Measurements from ENCODE around the gene CCDC122.
A peak's percentile ranks its signal among the peaks of the same experiment; 100 is the strongest.

Gene CCDC122

GRCh38 chr13:43878892-43879754, at the start of gene CCDC122:
Gene CCDC122, minus strand, starts transcription at chr13:43879740. Its CDS starts 10,364 bp downstream, at chr13:43869376.
- Histone ChIP-seq H3K36me3 (ENCODE audit: insufficient read depth, low read length) (no peaks in the 10 kb centered on the region), H3K9ac (ENCODE audit: low read depth, low read length) (peak within 1 kb of the TSS; percentile 94), H3K4me1 (ENCODE audit: insufficient read depth, low read length) (peaks cover 13% of the 10 kb centered on the region), H3K9me3 (ENCODE audit: control insufficient read depth, insufficient read depth, low read length) (no peaks in the 10 kb centered on the region; the same call in 1 of the 2 replicates)

DNA sequence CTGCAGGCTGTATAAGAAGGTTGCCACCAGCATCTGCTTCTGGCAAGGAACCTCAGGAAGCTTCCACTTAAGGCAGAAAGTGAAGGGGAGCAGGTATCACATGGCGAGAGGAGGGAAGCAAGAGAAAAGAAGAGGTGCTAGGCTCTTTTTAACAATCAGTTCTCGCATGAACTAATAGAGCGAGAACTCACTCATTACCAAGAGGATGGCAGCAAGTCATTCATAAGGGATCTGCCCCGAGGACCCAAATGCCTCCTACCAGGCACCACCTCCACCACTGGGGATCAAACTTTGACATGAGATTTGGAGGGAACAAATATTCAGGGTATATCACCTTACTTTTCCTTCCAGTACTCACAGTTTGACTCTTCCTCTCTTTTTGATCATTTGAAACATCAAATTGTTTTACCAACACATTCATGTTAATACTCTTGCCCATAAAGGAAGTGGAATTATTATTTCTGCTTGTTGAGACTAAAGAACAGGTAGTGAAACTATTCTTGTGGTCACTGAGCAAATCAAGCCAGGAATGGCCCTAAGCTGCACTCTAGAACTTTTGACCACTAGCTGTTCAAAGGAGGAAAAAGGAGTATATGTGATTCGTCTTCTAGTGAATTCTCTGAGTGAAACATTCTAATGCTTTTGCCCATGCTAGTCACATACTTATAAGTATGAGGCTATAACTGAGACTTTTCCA, 45.2 kb upstream of the CCDC122 start:
- no peaks in the 10 kb centered on the region for H3K9me3 ChIP-seq (ENCODE audit: control insufficient read depth, insufficient read depth, low read length)
- H3K9ac ChIP-seq (ENCODE audit: low read depth, low read length), result no peak overlapping the region
- no peaks in the 10 kb centered on the region for H3K36me3 ChIP-seq (ENCODE audit: insufficient read depth, low read length)
- no peaks in the 10 kb centered on the region for H3K4me1 ChIP-seq (ENCODE audit: insufficient read depth, low read length)

DNA sequence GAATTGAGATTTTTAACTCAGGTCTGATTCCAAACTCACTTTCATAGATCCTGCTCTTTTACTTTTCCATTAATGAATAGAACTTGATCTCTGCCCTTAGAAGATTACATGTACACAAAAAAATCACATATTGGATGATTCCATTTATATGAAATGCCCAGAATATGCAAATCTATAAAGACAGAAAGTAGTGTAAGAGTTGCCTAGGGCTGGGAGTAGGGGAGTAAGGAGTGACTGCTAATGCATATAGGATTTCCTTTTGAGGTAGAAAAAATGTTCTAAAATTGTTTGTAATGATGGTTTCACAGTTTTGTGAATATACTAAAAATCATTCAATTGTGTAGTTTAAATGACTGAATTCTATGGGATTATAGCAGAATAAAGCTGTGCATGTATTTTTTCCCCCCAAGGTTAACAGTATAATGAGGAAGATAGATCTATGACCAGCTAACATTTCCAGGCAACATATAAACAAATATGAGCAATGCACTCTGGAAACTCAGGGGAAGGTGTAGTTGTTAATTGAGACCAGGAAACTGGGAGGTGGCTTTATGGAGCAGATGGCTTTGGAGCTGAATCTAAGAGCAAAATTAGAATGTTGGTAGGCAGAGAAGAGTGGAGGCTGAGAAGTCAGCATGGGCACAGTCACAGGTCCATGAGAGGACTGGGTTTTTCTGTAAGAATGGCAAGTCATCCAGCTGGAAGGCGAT, 41.6 kb upstream of the CCDC122 start:
- Histone ChIP-seq H3K9ac (ENCODE audit: low read depth, low read length) (no peak overlapping the region), H3K9me3 (ENCODE audit: control insufficient read depth, insufficient read depth, low read length) (no peaks in the 10 kb centered on the region), H3K36me3 (ENCODE audit: insufficient read depth, low read length) (no peaks in the 10 kb centered on the region), H3K4me1 (ENCODE audit: insufficient read depth, low read length) (no peaks in the 10 kb centered on the region)

- Histone ChIP-seq H3K9ac (ENCODE audit: low read depth, low read length) (no peak overlapping the region), H3K4me1 (ENCODE audit: insufficient read depth, low read length) (no peaks in the 10 kb centered on the region), H3K9me3 (ENCODE audit: control insufficient read depth, insufficient read depth, low read length) (no peaks in the 10 kb centered on the region), H3K36me3 (ENCODE audit: insufficient read depth, low read length) (no peaks in the 10 kb centered on the region)
Measured at GRCh38 chr13:43918636-43919035, 39.1 kb upstream of the CCDC122 start.

DNA sequence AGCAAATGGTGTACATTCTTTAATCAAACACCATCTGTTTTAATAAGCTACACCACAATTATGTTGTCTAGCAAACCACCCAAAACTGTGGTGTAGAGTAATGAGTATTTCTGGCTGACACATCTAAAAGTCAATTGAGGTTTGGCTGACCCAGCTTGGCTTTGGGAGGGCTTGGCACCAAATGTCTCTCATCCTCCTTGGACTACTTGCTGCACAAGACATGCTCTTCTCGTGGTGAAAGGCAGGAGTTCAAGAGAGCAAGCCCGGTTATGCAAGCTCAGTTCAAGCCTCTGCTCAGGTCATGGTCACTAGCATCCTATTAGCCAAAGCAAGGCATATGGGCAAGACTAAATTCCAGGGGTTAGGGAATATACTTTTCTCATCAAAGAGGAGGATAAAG, 37.3 kb upstream of the CCDC122 start:
- H3K9me3 ChIP-seq (ENCODE audit: control insufficient read depth, insufficient read depth, low read length), result no peaks in the 10 kb centered on the region
- no peaks in the 10 kb centered on the region for H3K4me1 ChIP-seq (ENCODE audit: insufficient read depth, low read length)
- no peaks in the 10 kb centered on the region for H3K36me3 ChIP-seq (ENCODE audit: insufficient read depth, low read length)
- H3K9ac ChIP-seq (ENCODE audit: low read depth, low read length), result no peak overlapping the region

DNA sequence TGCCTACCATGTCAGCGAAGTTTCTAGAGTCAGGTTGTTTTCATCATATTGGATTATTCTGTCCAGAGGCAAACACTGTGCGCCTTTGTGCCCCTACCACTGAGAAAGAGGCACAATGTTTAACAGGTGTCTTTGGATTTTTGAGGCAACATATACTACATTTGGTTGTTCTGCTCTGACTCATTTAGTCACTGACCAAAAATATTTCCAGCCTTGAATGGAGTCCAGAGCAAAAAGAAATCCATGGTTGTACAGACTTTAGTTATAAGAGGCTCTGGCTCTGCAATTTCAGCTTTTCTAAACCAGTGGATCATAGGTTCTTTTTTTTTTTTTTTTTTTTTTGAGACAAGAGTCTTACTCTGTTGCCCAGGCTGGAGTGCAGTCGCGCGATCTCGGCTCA, 35.9 kb upstream of the CCDC122 start:
- Histone ChIP-seq H3K4me1 (ENCODE audit: insufficient read depth, low read length) (no peaks in the 10 kb centered on the region), H3K9ac (ENCODE audit: low read depth, low read length) (no peak overlapping the region), H3K9me3 (ENCODE audit: control insufficient read depth, insufficient read depth, low read length) (no peaks in the 10 kb centered on the region), H3K36me3 (ENCODE audit: insufficient read depth, low read length) (no peaks in the 10 kb centered on the region)

GRCh38 chr13:43911871-43912270, 32.3 kb upstream of the CCDC122 start:
- no peak overlapping the region for H3K9ac ChIP-seq (ENCODE audit: low read depth, low read length)
- H3K36me3 ChIP-seq (ENCODE audit: insufficient read depth, low read length), result no peaks in the 10 kb centered on the region
- H3K4me1 ChIP-seq (ENCODE audit: insufficient read depth, low read length), result no peaks in the 10 kb centered on the region
- no peaks in the 10 kb centered on the region for H3K9me3 ChIP-seq (ENCODE audit: control insufficient read depth, insufficient read depth, low read length)

- no peaks in the 10 kb centered on the region for H3K9me3 ChIP-seq (ENCODE audit: control insufficient read depth, insufficient read depth, low read length)
- H3K9ac ChIP-seq (ENCODE audit: low read depth, low read length), result no peak overlapping the region
- no peaks in the 10 kb centered on the region for H3K4me1 ChIP-seq (ENCODE audit: insufficient read depth, low read length)
- no peaks in the 10 kb centered on the region for H3K36me3 ChIP-seq (ENCODE audit: insufficient read depth, low read length)
Measured at GRCh38 chr13:43911278-43911677, 31.7 kb upstream of the CCDC122 start.

GRCh38 chr13:43910856-43911255, 31.3 kb upstream of the CCDC122 start:
- Histone ChIP-seq H3K36me3 (ENCODE audit: insufficient read depth, low read length) (no peaks in the 10 kb centered on the region), H3K9me3 (ENCODE audit: control insufficient read depth, insufficient read depth, low read length) (no peaks in the 10 kb centered on the region), H3K9ac (ENCODE audit: low read depth, low read length) (no peak overlapping the region), H3K4me1 (ENCODE audit: insufficient read depth, low read length) (no peaks in the 10 kb centered on the region)

GRCh38 chr13:43908156-43909126, 28.9 kb upstream of the CCDC122 start:
- H3K9ac ChIP-seq (ENCODE audit: low read depth, low read length), result no peak overlapping the region
- no peaks in the 10 kb centered on the region for H3K9me3 ChIP-seq (ENCODE audit: control insufficient read depth, insufficient read depth, low read length)
- H3K36me3 ChIP-seq (ENCODE audit: insufficient read depth, low read length), result no peaks in the 10 kb centered on the region
- no peaks in the 10 kb centered on the region for H3K4me1 ChIP-seq (ENCODE audit: insufficient read depth, low read length)

- Histone ChIP-seq H3K9ac (ENCODE audit: low read depth, low read length) (no peak overlapping the region), H3K36me3 (ENCODE audit: insufficient read depth, low read length) (no peaks in the 10 kb centered on the region), H3K4me1 (ENCODE audit: insufficient read depth, low read length) (no peaks in the 10 kb centered on the region), H3K9me3 (ENCODE audit: control insufficient read depth, insufficient read depth, low read length) (no peaks in the 10 kb centered on the region)
Measured at GRCh38 chr13:43905435-43906031, 26.0 kb upstream of the CCDC122 start.

DNA sequence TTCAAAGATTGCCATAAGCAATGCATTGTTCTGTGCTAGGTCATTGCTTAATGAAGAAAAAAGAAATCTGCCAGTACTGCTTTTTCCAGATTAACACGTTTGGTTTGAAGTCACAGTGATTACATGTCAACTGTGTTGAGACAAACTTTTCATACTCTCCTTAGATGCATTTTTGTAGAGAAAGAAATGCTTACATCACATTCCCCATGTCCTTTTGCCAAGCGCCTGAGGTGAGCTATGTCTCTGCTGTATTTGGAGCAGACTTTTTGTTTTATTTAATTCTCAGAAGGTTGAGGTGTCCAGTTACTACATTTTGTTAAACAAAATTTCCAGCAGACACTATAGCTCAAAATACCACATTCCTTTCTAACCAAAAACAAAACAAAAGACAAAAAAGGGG, 16.4 kb upstream of the CCDC122 start:
- no peaks in the 10 kb centered on the region for H3K36me3 ChIP-seq (ENCODE audit: insufficient read depth, low read length)
- H3K9me3 ChIP-seq (ENCODE audit: control insufficient read depth, insufficient read depth, low read length), result no peaks in the 10 kb centered on the region
- no peak overlapping the region for H3K9ac ChIP-seq (ENCODE audit: low read depth, low read length)
- H3K4me1 ChIP-seq (ENCODE audit: insufficient read depth, low read length), result no peaks in the 10 kb centered on the region

- Histone ChIP-seq H3K36me3 (ENCODE audit: insufficient read depth, low read length) (no peaks in the 10 kb centered on the region), H3K9me3 (ENCODE audit: control insufficient read depth, insufficient read depth, low read length) (no peaks in the 10 kb centered on the region), H3K4me1 (ENCODE audit: insufficient read depth, low read length) (no peaks in the 10 kb centered on the region), H3K9ac (ENCODE audit: low read depth, low read length) (no peak overlapping the region)
Measured at GRCh38 chr13:43894438-43894837, 14.9 kb upstream of the CCDC122 start.
